ENCODE results near the gene GABRR2. TPM values are rescaled to one million over a fixed set of nuclear protein-coding genes. Genes with fewer than 3 reads are reported as not detected.

GABRR2 gene
- total and polyA plus RNA-seq, 10 of the 15 experiments (the other 5 are each of a cell fraction or from before 2014, with no cell fraction given): 0.16 to 0.72 (median 0.32) TPM; not detected in 2

DNA sequence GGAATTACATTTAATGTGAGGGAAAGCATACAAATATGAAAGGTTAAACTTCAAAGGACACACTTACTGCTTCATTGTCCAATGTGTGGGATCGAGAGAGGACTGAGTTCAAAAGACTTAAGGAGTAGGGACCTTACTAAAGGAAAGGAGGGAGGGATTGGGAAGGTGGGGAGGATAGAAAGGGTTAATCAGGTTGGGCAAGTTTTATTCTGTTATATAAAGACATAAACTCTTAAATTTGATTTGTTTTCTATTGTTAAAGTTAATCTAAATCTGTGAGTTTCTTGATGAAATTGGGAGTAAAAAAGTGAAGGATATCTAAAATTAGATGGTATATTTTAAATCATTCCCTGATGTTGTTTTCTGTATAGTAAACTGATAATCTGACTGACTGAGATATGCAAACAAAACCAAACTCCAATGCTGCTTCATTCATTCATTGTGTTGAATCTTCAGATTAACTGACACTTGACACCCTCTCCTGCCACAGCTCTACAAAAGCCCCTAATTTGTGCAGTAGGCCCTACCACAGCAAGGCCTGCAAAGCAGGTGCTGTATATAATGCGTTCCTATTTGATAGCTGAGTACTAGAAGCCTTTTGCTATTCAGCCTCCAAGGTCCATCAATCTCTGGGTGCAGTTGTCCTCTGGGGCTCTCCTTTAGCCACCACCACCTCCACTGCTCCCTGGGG lies 38.7 kb upstream of the GABRR2 start (continued):
- TF ChIP-seq MEF2B (IDR thresholded peaks at IDR 0.05; ENCODE audit: partially characterized antibody, poor library complexity, severe bottlenecking) (peak; percentile 24), DPF2 (IDR thresholded peaks at IDR 0.05) (0 out of 2 replicates have a peak, but pooled peaks have one; percentile 36), SUPT20H (IDR thresholded peaks at IDR 0.05; ENCODE audit: borderline replicate concordance, control insufficient read depth, low read depth, low read length) (no peak), ZNF622 (IDR thresholded peaks at IDR 0.05) (no peak), MXI1 (IDR thresholded peaks at IDR 0.05; ENCODE audit: low read depth, low read length) (0 out of 2 replicates have a peak, but pooled peaks have one; percentile 24), CBX5 (IDR thresholded peaks at IDR 0.05; ENCODE audit: low read depth) (no peak), ZNF24 (IDR thresholded peaks at IDR 0.05) (peak; percentile 92), KLF5 (IDR thresholded peaks at IDR 0.05; ENCODE audit: partially characterized antibody) (no peak), RCOR1 (conservative IDR thresholded peaks at IDR 0.05; ENCODE audit: low read depth, low read length) (no peak), SMAD1 (IDR thresholded peaks at IDR 0.05; ENCODE audit: low read depth, partially characterized antibody) (no peak), WRNIP1 (IDR thresholded peaks at IDR 0.05; ENCODE audit: borderline replicate concordance, low read depth, low read length) (no peak)
- TF ChIP-seq, protein P1, sequence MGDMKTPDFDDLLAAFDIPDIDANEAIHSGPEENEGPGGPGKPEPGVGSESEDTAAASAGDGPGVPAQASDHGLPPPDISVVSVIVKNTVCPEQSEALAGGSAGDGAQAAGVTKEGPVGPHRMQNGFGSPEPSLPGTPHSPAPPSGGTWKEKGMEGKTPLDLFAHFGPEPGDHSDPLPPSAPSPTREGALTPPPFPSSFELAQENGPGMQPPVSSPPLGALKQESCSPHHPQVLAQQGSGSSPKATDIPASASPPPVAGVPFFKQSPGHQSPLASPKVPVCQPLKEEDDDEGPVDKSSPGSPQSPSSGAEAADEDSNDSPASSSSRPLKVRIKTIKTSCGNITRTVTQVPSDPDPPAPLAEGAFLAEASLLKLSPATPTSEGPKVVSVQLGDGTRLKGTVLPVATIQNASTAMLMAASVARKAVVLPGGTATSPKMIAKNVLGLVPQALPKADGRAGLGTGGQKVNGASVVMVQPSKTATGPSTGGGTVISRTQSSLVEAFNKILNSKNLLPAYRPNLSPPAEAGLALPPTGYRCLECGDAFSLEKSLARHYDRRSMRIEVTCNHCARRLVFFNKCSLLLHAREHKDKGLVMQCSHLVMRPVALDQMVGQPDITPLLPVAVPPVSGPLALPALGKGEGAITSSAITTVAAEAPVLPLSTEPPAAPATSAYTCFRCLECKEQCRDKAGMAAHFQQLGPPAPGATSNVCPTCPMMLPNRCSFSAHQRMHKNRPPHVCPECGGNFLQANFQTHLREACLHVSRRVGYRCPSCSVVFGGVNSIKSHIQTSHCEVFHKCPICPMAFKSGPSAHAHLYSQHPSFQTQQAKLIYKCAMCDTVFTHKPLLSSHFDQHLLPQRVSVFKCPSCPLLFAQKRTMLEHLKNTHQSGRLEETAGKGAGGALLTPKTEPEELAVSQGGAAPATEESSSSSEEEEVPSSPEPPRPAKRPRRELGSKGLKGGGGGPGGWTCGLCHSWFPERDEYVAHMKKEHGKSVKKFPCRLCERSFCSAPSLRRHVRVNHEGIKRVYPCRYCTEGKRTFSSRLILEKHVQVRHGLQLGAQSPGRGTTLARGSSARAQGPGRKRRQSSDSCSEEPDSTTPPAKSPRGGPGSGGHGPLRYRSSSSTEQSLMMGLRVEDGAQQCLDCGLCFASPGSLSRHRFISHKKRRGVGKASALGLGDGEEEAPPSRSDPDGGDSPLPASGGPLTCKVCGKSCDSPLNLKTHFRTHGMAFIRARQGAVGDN (IDR thresholded peaks at IDR 0.05): 0 out of 2 replicates have a peak, but pooled peaks have one; percentile 27
